Activated gamma-delta T cell treated with anti-CD3 and anti-CD28 coated beads, Interleukin-2, amount 50 U/mL, for 16 hours (primary cell): ENCODE data around the gene PKNOX2.

Experiments used
- DNase-seq: peaks from one replicate; pipeline ENCODE4 v3.0.0-alpha.2; 2020; ENCODE audit warnings: low read depth

PKNOX2 gene

DNA sequence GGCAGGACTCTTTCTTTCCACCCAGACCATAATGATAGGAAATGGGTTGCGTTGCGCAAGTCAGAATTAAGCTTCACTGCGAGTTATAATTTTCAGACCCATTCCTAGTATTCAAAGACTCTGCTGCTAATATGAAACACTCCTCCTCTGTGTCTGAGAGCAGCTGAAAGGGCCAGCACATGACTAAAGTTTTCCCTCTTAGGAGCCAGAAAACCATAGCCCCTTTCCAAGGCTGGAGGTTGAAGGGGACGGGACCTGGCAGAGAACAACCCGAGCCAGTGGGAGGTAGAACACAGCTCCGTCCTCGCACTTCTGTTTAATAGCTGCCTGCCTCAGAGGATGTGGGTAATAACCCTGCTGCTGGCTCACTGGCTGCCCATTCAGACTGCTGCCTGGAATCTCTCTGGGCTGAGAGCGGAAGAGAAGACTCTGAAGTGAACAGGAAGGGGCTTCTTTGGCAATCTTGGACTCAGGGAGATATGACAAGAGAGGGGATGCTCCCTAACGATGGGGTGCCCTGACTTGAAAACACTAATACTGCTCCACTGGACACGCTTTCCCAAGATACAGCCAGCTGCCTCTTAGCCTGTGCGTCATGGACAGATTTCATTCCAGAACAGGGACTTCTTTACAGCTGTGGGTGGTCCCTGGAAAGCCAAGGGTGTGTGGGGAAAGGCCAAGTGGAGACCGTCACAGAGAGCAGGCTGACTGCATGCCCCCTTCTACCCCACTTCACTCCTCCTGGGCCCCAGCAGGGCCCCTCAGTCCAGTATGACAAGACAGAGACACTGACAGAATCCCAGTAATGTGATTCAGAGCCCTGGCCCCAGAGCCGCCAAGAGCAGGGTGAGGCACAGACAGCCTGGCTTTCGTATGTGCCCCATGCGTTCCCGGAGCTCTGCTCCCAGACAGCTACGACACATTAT is 174.6 kb downstream of the PKNOX2 start:
- DNase-seq = no peak

DNA sequence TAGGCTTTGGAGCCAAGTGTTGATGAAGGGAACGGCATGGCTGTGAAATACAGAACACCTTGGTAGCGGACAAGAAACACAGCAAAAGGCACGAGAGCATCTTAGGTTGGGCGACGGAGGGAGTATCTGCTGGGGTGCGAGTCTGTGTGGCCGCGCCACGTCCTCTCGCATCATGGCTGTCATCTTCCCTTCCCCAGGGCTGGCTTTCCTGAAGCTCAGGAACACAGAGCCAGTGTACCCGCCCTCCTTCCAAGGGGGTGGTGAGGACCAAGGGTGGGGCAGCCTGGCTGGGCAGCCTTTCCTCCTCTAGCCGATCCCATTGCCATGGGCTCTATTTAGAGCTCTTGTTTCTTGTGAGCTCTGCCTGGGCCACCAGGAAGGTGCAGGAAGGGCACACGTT is 177.1 kb downstream of the PKNOX2 start:
- DNase-seq = no peak

DNA sequence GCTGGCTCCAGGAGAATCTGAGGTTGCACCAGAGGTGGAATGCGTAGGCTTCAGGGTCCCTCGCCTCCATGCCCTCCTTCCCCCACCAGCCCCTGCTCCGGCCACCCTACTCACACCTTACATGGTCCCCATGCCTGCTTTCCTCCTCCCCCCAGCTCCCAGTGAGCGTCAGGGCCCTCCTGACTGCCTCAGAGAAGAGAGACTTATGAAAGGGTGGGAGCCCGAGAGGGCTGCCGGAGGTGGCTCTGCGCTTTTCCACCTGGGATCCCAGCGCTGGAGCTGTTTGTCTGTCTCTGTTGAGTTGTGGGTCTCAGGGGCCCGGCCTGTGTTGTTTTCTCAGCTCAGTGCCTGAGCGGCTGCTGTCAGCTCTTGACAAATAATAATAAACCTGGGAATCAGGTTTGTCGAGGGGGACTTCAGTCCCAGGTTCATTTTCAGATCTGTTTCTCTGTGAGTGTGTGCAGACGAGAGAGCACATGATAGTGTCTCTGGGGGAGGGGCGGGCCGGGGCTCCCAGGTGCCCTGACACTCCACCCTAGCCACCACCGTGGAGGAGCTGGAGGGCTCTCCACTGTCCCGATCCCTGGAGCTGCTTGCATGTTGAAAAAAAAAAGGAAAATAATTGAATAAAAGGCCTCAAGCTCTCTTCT is 177.9 kb downstream of the PKNOX2 start:
- DNase-seq = no peak

DNA sequence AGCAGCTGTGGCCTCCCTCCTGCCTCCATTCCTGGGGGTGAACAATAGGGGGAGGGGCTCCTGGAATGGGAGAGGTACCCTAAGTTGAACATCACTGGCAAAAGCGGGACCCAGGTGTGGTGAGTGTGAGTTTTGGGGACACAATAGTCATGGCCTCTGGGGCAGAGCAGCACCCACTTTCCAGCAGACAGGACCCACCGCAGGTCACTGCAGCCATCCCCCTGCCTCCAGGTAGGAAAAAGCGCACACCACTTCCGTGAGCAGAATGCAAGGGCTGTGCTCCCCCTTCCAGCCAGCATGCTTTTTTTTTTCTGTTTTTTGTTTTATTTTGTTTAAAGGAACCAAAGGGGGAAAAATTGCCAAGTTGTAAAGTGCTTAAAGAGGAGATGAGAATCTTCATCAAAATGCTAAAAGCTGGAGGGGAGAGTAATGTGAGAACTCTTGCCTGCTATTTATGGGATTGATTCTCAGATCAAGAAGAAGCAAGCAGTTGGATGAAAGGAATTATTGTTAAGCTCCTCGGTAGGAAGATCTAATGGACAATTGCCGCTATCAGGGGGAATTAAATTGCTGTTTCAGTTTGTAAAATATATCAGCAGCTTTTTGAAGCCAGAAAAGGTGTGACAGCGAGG is 178.7 kb downstream of the PKNOX2 start:
- DNase-seq = no peak

DNA sequence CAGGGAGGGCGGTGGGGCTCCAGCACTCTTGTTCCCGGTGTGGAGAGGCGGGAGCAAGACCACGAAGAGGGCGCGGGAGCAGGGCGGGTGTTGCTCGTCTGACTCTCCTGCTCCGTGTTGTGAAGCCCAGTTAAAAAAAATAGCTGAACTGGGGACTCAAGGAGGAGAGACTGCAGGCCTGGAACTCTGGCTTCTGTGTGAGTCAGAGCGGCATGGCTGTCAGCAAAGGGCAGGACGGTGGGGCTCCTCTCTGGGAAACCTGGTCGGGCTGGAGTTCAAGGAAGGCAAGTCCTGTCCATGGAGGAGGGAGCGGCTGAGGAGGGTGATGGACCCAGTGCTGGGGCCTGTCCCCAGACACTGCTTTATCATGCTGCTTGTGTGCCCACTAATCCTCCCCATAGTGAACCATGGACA is 179.2 kb downstream of the PKNOX2 start:
- DNase-seq = no peak

DNA sequence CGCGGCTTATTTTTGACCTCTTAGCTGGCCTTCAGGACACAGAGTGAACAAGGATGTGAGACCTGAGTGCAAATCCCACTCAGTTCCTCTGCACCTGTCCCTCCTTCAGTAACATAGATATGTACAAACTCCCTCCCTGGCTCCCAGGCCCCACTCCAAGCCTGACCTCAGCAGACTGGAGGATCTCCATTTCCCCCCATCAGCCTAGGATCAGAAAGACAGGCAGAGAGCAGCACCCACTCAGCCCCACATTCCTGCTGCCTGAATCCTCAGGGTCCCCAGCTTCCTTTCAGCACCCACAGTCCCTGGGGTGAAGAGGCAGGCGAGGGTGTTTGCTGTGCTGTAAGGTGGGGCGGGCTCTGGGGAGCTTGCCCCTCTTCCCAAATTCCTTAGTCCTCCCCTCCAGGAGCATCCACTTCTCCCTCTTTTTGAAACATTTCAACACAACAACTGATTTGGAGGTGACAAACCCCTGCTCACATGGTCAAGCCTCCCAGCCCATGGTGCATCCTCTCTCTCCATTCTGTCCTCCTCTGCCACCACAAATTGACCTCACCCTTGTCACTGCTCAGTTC is 180.4 kb downstream of the PKNOX2 start:
- no peak for DNase-seq

DNA sequence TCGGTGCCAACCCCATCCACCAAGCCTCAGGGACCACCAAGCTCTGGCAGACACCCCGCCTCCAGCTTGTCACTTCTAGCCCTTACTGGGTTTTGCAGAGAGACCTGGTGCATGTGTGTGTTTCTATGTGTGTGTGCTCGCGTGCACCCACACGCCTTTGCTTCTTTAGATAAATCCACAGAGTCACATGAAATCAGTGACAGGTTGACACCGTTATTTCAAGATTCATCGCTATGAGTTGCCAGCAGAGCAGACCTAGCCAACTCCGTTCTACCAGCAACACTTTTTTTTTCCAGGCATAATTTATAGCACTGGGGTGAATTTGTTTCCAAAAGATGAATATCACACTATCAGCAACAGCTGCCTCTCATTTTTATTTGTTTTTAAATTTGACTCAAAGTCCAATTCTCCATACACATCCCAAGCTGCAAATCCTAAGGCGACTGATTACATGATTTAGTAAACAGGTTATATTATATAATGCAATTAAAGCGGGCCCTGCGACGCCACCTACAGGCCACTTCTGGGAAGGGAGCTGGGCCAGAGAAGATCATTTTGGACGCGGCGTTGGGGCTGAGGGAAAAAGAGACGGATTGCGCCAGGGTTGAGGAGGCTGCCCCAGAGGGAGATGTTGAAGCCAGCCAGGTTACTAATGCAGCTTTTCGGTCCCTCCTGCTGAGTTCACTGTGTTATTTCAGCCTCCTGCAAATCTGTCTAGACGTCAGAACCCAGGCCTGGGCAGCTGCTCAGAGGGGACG is 181.0 kb downstream of the PKNOX2 start:
- no peak for DNase-seq

DNA sequence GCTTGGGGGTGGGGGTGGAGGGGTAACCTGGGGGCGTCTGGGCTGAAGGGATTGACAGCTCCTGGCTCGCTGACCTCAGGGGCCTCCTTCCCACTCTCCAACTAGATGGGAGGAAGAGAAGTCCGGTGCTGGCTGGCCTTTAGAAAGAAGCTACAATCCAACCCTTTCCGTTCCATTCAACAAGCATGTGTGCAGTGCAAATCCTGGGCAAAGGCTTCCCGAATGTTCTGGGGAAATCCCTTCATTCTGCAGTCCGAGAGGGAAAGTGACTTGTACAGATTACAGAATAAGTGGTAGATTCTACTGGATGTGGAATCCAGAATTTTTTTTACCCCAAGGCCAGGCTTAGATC is 181.6 kb downstream of the PKNOX2 start:
- DNase-seq = no peak

DNA sequence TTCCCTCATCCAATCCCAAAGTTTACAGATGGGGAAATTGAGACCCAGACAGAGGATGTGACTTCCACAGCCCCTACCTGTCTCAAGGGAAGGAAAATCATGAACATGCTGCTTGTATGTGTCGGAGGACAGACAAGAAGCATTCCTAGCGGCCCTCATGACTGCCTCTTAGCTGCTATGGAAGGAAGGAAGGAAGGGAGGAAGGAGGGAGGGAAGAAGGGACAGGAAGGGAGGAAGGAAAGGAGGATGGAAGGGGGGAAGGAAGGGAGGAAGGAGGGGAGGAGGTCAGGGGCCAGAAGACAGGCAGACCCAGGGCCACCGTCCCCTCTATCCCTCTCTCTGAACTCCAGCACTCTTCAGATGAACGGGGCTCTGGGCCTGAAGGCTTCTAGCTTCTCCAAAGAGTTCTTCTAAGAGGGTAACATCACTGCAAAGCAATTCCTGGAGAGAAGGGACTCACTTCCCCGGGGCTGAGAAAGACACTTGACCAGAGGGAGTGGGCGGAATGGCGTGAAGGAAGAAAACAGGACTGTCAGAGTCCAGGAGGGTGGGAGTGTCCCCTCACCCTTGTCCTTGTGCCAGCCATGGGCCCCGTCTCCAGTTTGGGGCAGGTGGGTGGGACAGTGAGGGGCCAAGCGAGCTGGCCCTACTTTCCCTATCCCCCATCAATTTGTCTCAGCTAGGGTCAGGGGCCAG is 182.2 kb downstream of the PKNOX2 start:
- DNase-seq = no peak

DNA sequence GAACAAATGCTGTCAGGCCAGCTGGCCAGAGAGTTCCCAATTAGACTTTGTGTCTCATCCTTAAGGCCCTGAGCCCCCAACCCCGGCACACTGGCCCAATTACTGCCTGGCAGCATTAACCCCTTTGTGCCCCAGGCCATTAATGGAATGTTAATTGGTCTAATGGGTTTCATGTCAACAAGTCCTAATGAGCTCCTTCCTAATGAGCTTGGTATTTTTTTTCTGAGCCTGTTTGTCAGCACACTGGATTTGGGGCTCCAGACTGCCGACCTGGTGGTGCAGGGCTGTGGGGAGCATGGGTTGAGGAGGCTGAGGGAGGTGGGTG is 182.7 kb downstream of the PKNOX2 start:
- DNase-seq = no peak

DNA sequence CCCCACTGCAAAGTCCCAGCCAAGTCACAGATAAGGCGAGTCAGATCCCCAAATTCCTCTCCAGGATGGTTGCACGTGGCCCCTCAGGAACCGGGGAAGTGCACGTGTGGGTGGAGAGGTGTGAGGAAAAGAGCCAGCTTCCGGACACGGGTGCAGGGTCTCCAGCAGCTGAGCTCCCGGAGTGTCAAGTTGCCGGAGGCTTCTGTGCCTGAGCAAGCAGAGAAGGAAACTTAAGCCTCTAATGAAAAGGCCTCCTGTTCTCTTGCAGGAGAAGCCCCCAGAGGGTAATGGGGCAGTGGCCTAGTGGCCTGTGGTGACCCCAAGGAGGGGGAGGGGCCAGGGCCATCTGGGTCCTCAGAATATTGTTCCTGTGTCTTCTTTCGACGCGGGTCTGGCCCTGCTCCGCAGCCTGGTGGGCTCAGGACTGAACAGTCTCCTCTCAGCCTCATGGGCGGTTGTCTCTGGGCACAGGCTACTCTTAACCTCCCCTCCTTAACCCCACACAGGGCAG is 183.6 kb downstream of the PKNOX2 start:
- no peak for DNase-seq

DNA sequence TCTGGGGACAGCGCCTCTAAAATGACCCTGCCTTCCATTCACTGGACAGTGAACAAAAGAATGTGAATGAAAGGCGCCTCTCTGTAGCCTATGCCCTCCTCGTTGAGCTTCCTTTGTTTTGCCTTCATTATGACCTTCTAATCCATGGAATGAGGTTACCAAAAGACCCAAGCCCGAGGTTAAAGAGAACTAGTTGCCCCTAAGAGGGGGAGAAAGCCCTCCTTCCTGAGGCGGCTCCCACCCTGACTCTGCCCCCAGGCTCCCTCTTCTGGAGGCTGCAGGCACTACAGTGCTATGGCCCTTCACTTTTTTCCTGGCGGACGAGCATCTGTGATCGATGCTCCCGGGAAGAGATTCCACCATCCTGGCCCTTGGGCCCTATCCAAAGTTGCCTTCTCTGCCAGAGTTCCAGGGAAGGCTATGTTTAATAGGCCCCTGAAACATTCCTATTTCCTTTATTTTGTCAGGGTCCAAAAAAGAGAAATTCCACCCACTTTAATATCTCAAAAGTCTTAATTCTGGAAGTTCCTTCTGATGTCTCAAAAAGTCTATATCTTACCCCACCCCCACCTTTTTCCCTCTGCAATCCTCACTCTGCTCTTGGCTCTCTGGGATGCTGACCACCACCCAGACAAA is 184.2 kb downstream of the PKNOX2 start:
- DNase-seq = no peak

DNA sequence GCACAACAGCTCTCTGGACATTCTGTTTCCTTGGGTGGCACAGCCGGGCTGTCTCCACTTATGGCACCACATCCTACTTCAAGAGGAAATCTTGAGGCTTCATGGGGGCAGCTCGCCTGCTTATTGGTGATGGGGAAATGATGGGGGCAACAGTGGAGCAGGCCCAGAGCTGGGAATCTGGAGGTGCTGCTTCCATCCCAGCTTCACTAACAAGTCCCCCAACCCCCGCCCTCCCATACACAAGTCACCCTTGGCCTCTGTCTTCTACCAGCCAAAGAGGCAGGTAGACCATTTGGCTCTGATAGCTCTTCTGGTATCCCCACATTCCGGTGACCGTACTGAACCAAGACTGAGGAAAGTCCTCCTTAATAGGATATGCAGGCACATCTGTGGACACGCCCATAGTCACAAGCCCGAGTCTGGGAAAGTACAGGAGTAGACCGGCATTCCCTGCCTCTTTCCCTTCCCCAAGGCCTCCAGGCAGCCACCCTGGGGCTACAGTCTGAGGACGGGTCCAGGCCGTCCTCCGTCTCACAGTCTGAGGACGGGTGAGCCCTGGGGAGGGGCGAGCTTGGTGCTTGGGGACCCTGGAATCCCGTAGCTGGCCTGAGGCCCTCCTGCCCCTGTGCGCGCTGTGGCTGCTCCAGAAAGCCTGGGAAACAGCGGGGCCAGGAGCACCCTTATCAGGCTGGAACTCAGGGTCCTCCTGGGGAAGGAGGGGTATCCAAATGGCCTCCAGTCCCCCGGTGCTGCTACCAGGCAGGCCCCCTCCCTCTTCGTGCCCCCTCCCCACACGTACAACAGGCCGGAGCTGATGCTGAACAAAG is 185.9 kb downstream of the PKNOX2 start:
- no peak for DNase-seq

DNA sequence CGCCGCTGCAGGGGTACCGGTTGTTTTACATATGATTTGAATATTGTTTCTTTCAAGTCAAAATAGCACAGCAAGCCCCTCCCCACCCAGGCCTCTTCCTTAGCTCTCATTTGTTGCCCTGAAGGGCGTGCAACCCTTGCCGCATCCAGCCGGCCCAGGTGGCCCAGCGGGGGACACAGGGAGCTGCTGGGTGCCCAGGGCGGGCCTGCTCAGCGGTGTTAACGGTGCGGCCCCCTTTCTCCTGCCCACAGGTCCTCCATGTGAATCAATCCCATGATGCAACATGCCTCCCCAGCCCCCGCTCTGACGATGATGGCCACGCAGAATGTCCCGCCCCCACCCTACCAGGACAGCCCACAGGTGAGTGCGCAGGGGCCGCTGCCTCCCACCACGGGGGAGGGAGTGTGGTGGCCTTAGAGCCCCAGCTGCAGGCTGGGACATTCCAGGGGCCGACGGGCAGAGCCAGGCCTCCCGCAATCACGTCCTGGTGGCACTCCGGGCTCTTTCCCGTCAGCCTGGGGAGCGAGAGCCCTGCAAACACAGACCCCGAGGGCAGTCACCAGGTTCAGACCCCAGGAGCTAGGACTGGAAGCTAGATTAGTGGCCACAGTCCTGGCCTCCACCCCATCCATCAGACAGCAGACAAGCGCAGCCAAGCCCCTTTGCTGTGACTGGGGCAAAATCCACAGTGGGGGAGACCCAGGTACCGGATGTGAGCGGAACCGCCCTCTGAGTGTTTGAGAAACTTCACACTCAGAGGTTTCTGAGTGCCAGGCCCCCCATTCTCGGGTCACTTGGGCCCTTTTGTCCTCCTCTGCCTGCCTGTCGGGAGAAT is 186.7 kb downstream of the PKNOX2 start:
- no peak for DNase-seq

DNA sequence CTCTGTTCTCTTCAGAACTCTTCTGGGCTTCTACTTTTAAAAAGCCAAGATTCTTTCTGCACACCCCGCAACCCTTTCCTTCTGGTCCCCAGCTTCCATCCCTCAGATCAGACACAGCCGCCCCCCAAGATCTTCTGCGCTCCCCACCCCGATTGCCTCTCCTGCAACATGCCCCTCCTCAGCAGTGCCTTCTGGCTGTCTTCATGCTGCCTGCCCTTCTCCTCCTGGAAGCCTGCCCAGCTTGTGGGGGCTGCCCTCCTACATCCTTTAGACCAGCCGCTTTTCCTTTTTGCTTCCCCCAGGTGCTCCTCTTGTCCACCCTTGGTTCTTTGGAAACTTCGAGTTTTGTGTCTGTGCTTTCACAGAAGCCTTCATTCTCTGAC is 187.3 kb downstream of the PKNOX2 start:
- no peak for DNase-seq

DNA sequence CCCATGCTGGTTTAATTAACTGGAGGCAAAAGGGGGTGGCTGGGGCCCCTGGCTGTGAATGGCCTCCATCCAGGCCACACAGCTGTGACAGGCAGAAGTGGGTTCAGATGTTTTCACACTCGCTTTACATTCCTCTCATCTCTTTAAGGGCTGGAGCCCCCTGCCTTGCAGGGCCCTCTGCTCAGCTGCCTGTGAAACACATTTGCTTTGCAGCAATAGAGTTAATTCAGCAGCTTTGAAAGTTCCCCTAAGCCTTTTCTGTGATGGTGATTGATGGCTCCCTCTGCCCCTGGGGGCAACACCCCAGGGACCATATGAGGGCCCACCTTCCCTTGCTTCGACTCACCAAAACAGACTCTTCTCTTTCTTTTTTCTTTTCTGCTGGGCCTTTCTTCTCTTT is 192.2 kb downstream of the PKNOX2 start:
- no peak for DNase-seq

DNA sequence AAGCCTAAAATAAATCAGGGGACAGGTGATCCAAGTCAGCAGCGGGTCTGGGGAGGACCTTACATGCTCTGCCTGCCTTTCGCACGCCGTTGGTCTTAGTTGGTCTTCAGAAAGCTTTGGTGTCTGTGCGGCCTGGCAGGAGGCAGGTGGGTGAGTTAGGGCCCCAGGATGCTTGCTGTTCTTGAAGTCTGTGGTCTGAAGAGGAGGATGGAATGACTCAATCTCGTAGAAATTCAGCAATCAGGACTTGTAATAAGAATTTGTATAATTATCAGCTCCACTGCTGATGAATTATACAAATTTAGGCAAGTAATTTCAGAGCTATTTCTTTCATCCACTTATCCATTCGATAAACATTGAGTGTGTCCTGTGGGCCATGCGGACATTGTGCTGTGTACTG is 193.0 kb downstream of the PKNOX2 start:
- DNase-seq = no peak

DNA sequence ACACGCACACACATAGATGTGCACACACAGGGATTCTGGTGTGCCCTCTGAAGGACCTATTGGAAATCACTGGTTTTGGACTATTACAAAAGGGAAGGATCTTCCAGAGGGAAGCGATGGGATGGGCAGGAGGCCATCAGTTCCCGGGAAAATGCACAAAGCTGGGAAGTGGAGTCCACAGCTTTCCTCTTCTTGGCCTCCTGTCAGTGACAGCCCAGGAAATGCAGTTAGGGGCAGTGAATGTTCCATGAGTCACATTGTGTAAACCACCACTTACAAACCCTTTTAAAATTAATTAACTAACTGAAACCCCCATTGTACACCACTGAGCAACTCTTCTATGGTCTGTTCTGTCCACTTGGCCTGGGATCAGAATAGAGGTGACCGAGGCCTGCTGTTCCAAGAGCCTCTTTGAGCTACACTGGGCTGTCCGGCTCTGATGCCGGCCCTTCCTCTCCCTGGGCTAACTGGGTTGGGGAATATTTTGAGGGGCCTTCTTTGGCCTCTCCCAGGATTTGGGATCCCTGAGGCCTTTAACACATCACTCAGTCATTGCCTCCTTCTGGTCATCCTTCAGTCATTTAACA is 193.8 kb downstream of the PKNOX2 start:
- no peak for DNase-seq

DNA sequence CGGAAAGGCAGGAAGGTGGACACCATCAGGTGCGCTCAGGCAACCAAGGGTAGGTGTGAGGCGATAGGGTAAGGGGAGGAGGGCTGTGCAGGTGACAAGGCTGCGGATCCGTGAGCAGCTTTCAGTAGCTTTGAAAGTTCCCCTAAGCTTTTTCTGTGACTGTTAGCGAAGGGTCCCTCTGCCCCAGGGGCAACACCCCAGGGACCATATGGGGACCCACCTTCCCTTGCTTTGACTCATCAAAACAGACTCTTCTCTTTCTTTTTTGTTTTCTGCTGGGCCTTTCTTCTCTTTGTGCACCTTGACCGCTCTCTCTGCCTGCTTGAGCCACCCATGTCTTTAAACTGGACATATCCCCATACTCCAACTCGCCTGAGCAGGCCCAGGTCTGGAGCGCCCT is 194.6 kb downstream of the PKNOX2 start:
- no peak for DNase-seq
